IPS DF 6.9 (cell line): ENCODE results near the gene TNNT3.
"Not testable (repeated sequence)": the region's sequence is repeated elsewhere in the genome, so short reads cannot be mapped to it uniquely, and the experiment has no call there.

Experiments used
- DNase-seq: peaks from one replicate; pipeline ENCODE4 v3.0.0-alpha.2; 2013; ENCODE audit warnings: low read depth, low spot score
- H3K27ac ChIP-seq: one replicate; pipeline ENCODE4 v1.5.1; 2013; ENCODE audit warnings: low read length, control low read depth
- H3K27me3 ChIP-seq: 2 replicates; pipeline ENCODE4 v1.6.1; 2013; ENCODE audit warnings: mild to moderate bottlenecking, low read length; ENCODE audit not compliant: control insufficient read depth, insufficient read depth
- H3K36me3 ChIP-seq: 2 replicates; pipeline ENCODE4 v1.6.1; 2013; ENCODE audit warnings: low read length; ENCODE audit not compliant: control insufficient read depth, insufficient read depth
- H3K4me1 ChIP-seq: 2 replicates; pipeline ENCODE4 v1.6.1; 2013; ENCODE audit warnings: low read length; ENCODE audit not compliant: control insufficient read depth, insufficient read depth
- H3K4me3 ChIP-seq: 2 replicates; pipeline ENCODE4 v1.5.1; 2013; ENCODE audit warnings: mild to moderate bottlenecking, low read length
- H3K9me3 ChIP-seq: 2 replicates; pipeline ENCODE4 v1.6.1; 2013; ENCODE audit warnings: low read length, inconsistent platforms; ENCODE audit not compliant: control insufficient read depth, insufficient read depth
- WGBS: extraction: QIAGEN DNeasy Blood & Tissue Kit; methylation state at CpG from one replicate; pipeline ENCODE4 v1.1.7; 2013; ENCODE audit warnings: mixed read lengths, missing lambda C conversion rate; ENCODE audit not compliant: insufficient read length, insufficient coverage; 5-methylcytosine and 5-hydroxymethylcytosine counted together

TNNT3 gene

DNA sequence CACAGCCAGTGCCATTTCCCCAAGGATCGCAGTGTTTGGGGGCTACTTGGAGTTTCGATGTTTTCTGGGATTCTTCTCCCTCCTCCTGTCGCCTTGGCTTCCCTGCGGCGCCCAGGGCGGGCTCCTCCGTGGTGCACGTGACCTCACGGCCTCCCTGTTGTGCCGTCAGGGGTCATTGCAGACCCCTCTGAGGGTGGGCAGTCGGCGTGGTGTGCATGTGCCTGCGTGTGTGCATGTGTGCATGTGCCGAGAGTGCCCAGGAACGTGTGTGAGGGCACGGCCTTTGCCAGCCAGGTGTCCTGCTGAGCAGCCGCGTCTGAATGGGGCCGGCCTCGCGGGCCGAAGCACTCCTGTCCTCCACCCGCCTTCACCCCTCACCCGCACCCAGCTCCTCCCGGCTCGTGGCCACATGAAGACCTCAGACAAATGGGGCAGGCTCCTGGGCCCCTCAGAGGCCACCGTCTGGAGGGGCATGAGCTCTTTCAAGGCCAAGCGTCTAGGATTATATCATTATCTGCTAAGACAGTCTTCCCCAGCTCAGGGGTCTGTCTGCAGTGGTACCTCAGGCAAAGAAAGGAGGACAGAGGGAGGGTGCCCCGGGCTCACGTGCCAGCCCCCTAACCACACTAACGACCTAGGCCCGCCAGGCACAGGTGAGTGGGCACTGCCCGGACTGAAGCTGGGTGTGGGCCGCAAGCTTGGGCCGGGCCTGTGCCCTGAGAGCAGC is 18.3 kb downstream of the TNNT3 start:
- WGBS, result no CpG with 5 or more reads among the region's 35 CpGs
- peaks cover 3% of the 10 kb centered on the region; the same call in 1 of the 2 replicates for H3K4me1 ChIP-seq
- H3K9me3 ChIP-seq, result no peaks in the 10 kb centered on the region
- DNase-seq, result no peak
- no peaks in the 10 kb centered on the region; the same call in 1 of the 2 replicates for H3K36me3 ChIP-seq
- H3K27me3 ChIP-seq, result no peaks in the 10 kb centered on the region
- no peak overlapping the region for H3K4me3 ChIP-seq
- H3K27ac ChIP-seq, result no peak overlapping the region

DNA sequence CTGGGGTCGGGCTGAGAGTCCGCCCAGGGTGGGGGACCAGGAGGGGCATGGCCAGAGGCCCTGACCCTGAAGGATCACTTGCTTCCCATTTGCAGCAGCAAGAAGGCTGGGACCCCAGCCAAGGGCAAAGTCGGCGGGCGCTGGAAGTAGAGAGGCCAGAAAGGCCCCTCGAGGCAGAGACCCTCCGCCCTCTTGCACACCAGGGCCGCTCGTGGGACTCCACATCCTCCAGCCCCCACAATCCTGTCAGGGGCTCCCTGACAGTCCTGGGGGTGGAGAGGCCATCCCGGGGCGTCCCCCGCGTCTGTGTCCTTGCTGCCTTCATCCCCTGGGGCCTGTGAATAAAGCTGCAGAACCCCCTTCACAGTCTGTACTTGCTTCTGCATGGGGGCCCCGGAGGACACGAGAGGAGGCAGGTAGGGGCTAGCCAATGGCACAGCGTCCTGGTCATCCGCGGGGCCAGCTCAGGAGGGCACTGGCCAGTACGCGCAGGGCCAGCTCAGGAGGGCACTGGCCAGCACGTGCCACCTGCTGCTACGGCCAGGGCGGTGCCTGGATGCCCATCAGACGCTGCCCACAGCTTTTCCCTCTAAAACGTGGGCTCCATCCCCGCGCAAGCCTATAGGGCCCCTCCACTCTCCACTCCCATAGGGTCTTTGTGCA is 19.0 kb downstream of the TNNT3 start:
- no peaks in the 10 kb centered on the region for H3K27me3 ChIP-seq
- WGBS, result no CpG with 5 or more reads among the region's 27 CpGs
- peaks cover 3% of the 10 kb centered on the region; the same call in 1 of the 2 replicates for H3K4me1 ChIP-seq
- DNase-seq, result no peak
- H3K36me3 ChIP-seq, result no peaks in the 10 kb centered on the region; the same call in 1 of the 2 replicates
- H3K27ac ChIP-seq, result no peak overlapping the region
- no peaks in the 10 kb centered on the region for H3K9me3 ChIP-seq
- H3K4me3 ChIP-seq, result no peak overlapping the region

DNA sequence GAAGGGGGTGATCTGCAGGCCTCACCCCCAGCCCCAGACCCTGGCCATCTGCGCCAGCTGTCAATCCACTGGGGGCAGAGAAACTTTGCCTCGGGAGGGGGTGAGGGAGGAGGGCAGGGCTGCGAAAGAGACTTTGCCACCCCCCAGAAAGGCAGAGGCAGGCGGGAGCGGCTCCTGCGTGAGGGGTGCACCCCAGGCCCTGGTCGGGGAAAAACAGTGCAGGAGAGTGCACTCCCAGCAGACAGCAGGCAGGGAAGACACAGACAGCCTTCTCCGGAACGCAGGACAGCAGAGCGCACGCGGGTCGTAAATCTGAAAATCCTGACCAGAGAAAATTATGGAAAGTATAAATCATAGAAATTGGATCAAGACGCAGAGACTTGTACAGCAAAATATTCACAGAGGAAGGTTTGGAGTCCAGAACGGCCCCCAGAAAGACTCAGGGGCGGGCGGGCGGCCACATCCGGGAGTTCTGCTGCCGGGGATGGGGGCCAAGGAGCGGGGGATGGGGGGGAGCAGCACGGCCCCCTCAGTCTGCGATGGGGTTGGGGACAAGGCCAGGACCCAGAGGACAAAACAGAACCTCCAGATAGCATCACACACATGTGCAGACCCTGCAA is 19.6 kb downstream of the TNNT3 start:
- Histone ChIP-seq H3K9me3 (no peaks in the 10 kb centered on the region), H3K27ac (no peak overlapping the region), H3K4me1 (peaks cover 3% of the 10 kb centered on the region; the same call in 1 of the 2 replicates), H3K36me3 (no peaks in the 10 kb centered on the region; the same call in 1 of the 2 replicates), H3K4me3 (no peak overlapping the region), H3K27me3 (no peaks in the 10 kb centered on the region)
- no peak for DNase-seq
- WGBS, result no CpG with 5 or more reads among the region's 23 CpGs

DNA sequence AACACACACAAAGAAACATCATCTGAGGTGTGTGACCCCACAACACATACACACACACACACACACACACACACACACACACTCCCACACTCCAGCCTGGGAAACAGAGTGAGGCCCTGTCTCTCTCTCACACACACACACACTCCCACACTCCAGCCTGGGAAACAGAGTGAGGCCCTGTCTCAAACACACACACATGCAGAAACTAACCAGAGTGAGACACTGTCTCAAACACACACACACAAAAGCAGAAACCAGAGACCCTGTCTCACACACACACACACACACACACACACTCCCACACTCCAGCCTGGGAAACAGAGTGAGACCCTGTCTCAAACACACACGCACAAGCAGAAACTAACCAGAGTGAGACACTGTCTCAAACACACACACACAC is 20.3 kb downstream of the TNNT3 start:
- H3K4me3 ChIP-seq, H3K27me3 ChIP-seq, DNase-seq, H3K9me3 ChIP-seq, H3K4me1 ChIP-seq, H3K27ac ChIP-seq, H3K36me3 ChIP-seq: not testable (repeated sequence)
- WGBS, result no CpG with 5 or more reads among the region's 1 CpG

DNA sequence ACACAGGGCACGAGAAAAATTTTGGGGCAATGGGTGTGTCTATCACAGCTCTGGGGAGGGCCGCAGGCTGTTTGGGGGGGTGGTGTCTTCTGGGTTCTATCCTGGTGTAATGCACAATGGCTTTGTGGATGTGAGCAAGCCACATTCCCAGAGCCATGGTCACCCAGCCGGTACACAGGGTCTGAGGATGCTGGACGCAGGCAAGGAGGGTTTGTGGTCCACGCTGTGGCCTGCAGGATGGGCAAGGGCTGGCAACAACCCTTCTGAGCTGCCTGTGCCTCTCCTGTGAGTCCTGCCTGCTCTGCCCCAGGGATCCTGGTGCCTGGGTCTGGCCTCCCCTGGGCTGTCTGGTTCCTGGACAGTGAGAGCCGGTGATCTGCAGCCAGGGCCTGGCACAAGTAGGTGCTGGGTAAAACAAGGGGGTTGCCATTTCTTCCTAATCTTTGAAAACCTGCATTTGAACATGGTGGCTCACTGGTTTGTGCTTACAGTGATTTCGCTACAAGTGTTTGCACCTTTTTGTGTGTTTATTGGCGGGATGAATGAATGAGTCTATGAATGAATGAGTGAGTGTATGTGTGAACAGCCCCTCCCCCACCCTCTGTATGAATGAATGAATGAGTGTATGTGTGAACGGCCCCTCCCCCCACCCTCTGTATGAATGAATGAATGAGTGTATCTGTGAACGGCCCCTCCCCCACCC is 23.2 kb downstream of the TNNT3 start:
- Histone ChIP-seq H3K4me1 (0 out of 2 replicates have a peak, but pooled peaks cover 2% of the 10 kb centered on the region), H3K9me3 (no peaks in the 10 kb centered on the region), H3K36me3 (no peaks in the 10 kb centered on the region; the same call in 1 of the 2 replicates), H3K27me3 (no peaks in the 10 kb centered on the region), H3K4me3 (no peak overlapping the region), H3K27ac (no peak overlapping the region)
- DNase-seq, result no peak
- no CpG with 5 or more reads among the region's 10 CpGs for WGBS

DNA sequence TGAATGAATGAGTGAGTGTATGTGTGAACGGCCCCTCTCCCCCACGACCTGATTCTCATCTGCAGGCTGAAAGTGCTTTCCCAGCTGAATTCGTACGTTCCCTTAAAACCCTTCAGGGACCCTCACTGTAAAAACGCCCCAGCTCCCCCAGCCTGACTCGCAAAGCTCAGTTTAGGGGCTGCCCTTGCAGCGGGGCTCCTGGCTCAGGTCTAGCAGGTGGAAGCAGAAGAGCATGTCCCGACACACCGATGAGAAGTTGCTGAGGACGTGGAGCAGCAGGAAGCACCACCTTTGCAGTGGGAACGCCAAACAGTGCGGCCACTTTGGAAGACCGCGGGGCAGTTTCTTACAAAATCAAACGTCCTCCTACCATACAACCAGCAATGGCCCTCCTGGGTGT is 24.1 kb downstream of the TNNT3 start:
- Histone ChIP-seq H3K4me3 (no peak overlapping the region), H3K27ac (no peak overlapping the region), H3K36me3 (no peaks in the 10 kb centered on the region), H3K4me1 (0 out of 2 replicates have a peak, but pooled peaks cover 2% of the 10 kb centered on the region), H3K27me3 (no peaks in the 10 kb centered on the region), H3K9me3 (no peaks in the 10 kb centered on the region)
- no CpG with 5 or more reads among the region's 15 CpGs for WGBS
- DNase-seq, result no peak

DNA sequence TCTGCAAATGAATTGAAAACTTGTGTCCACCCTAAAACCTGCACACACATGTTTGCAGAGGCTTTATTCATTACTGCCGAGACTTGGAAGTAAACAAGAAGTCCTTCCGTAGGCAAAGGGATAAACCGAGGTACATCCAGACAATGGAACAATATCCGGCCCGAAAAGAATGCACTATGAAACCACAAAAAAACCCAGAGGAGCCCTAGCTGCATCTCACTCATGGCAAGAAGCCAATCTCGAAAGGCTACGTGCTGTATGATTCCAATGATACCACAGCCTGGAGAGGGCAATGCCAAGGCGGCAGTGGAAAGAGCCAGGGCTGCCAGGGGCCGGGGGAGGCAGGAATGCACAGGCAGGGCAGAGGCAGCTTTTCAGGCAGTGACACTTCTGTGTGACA is 24.5 kb downstream of the TNNT3 start:
- H3K4me3 ChIP-seq, result no peak overlapping the region
- H3K27ac ChIP-seq, result no peak overlapping the region
- no CpG with 5 or more reads among the region's 9 CpGs for WGBS
- no peaks in the 10 kb centered on the region for H3K27me3 ChIP-seq
- H3K9me3 ChIP-seq, result no peaks in the 10 kb centered on the region
- H3K4me1 ChIP-seq, result 0 out of 2 replicates have a peak, but pooled peaks cover 2% of the 10 kb centered on the region
- H3K36me3 ChIP-seq, result no peaks in the 10 kb centered on the region
- no peak for DNase-seq

DNA sequence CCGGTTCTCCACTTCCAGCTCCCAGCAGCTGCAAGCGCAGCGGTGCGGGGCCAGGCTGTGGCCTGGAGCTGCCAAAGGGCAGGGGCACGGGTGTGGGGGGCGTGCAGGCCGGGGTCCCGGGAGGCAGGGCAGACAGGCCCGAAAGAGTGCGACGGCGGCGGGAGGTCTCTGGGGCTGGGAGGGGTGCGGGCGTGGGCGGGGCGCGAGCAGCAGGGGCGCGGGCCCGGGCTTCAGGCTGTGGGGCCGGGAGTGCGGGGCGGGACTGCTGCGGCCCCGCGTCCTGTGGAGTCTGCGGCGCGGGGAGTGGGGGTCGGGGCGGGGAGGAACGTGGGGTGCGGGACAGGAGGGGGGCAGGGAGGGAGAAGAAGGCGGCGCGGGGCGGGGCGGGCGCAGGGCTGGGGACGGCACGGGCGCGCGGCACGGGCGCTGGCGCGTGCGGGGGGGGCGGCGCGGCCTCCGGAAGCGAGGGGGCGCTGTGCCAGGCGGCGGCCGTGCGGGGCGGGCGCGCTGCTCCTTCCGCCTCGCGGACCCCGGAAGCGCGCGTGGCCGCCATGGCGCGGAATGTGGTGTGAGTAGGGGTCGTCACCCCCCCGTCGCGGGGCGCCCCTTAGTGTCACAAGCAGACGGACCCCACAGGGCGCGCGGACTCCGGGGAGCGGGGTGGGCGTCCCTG is 27.4 kb downstream of the TNNT3 start, which contains the start of gene MRPL23:
TSS of gene MRPL23 (plus strand) at position 521 of the 673 bp plus-strand sequence. CDS start at position 552, 31 bp downstream.
- no peak for DNase-seq
- Histone ChIP-seq H3K27me3 (no peaks in the 10 kb centered on the region), H3K27ac (no peak within 1 kb of the TSS), H3K9me3 (no peaks in the 10 kb centered on the region), H3K4me1 (0 out of 2 replicates have a peak, but pooled peaks cover 2% of the 10 kb centered on the region), H3K36me3 (no peaks in the 10 kb centered on the region), H3K4me3 (no peak within 1 kb of the TSS)
- no CpG with 5 or more reads among the region's 85 CpGs for WGBS

DNA sequence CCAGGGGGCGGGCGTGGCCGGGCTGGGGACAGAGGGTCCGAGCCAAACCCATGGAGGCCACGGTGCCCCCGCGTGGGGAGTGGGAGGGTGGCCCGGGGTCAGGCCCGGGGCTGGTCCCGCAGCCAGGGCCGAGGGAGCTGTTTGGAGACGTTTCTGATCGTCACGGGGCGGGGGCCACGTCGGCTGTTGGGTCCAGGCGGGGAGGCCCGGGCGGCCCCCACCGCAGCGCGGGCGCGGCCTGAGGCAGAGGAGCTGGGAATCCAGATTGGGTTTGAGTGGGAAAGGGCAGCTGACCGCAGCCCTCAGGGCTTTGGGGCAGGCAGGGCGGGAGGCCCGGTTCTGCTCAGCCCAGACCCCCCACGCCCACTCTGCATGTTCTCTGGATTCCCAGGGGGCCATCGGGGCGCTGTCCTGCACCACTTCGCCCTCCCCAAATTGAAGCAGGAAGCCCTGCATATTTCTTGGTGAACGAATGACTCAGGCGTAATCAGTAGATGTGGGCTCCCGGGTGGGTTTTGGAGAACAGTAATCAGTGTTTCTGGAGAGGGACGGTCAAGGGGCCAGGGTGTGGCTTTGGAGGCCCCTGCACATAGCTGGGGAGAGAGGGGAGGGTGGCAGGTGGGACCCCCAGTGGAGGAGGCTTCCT is 28.2 kb downstream of the TNNT3 start:
- Histone ChIP-seq H3K27ac (no peak overlapping the region), H3K4me1 (no peaks in the 10 kb centered on the region), H3K27me3 (no peaks in the 10 kb centered on the region), H3K4me3 (no peak overlapping the region), H3K9me3 (no peaks in the 10 kb centered on the region), H3K36me3 (no peaks in the 10 kb centered on the region)
- WGBS, result no CpG with 5 or more reads among the region's 36 CpGs
- DNase-seq, result no peak
